Activated CD4-positive, alpha-beta T cell treated with anti-CD3 and anti-CD28 coated beads, Interleukin-2, amount 10 ng/mL, durations not matched to agents 7 days and 5 days (primary cell): Measurements from ENCODE around the gene ZFP92. TPM values are rescaled to one million over a fixed set of nuclear protein-coding genes. Genes with fewer than 3 reads are reported as not detected.

Source experiments
- CTCF ChIA-PET: fragments of 350-600 bp; sonication (Branson Sonifier 250); formaldehyde crosslinking; loops from one replicate; lab custom pipeline; 2021; ENCODE audit warnings: antibody characterized with exemption; lab: Charles Lee
- POLR2A ChIA-PET: fragments of 350-600 bp; sonication (Branson Sonifier 250); formaldehyde crosslinking; loops from one replicate; lab custom pipeline; 2021; ENCODE audit warnings: antibody characterized with exemption; lab: Charles Lee
- DNase-seq: peaks from one replicate; pipeline ENCODE4 v3.0.0-alpha.2; 2020
- H3K27ac Mint-ChIP-seq: one replicate; pipeline ENCODE4 v1.8.0; 2021; ENCODE audit warnings: mild to moderate bottlenecking, moderate library complexity, mixed read lengths
- H3K27me3 Mint-ChIP-seq: one replicate; pipeline ENCODE4 v1.8.0; 2021; ENCODE audit warnings: mixed read lengths
- H3K36me3 Mint-ChIP-seq: one replicate; pipeline ENCODE4 v1.8.0; 2021; ENCODE audit warnings: low read depth, mixed read lengths
- H3K4me1 Mint-ChIP-seq: one replicate; pipeline ENCODE4 v1.8.0; 2021; ENCODE audit warnings: mixed read lengths
- H3K4me3 Mint-ChIP-seq: one replicate; pipeline ENCODE4 v1.8.0; 2021; ENCODE audit warnings: mild to moderate bottlenecking, moderate library complexity, mixed read lengths
- H3K9me3 Mint-ChIP-seq: one replicate; pipeline ENCODE4 v1.8.0; 2021; ENCODE audit warnings: mixed read lengths
- total RNA-seq, 2 experiments: library from RNA; stranded (reverse); gene quantifications; one replicate each; pipeline ENCODE4 v1.2.3, GENCODE V29; 2021

Gene ZFP92
- total RNA-seq, 2 experiments from 2014 or later: 0.52 to 0.60 TPM

- H3K9me3 Mint-ChIP-seq: no peaks in the 10 kb centered on the region
- H3K36me3 Mint-ChIP-seq: peaks cover 5% of the 10 kb centered on the region
- POLR2A ChIA-PET: no interaction called here
- H3K4me1 Mint-ChIP-seq: no peaks in the 10 kb centered on the region
- CTCF ChIA-PET: no interaction called here
- H3K27me3 Mint-ChIP-seq: no peaks in the 10 kb centered on the region
- no peak overlapping the region for H3K4me3 Mint-ChIP-seq
- no peak for DNase-seq
- H3K27ac Mint-ChIP-seq: no peak overlapping the region
Measured at GRCh38 chrX:153459986-153460385, 48.7 kb downstream of the ZFP92 start.

GRCh38 chrX:153460826-153461225 is 49.6 kb downstream of the ZFP92 start:
- Mint-ChIP-seq H3K4me3 (no peak overlapping the region), H3K27me3 (no peaks in the 10 kb centered on the region), H3K4me1 (no peaks in the 10 kb centered on the region), H3K27ac (no peak overlapping the region), H3K9me3 (no peaks in the 10 kb centered on the region), H3K36me3 (peaks cover 5% of the 10 kb centered on the region)
- ChIA-PET POLR2A (no interaction called here), CTCF (interaction anchor here (0.5 to 0.6 kb wide), 2 partner anchors 15 to 23 kb away, joined by 3 read pairs; partner anchors contain the start of gene TREX2)
- DNase-seq: peak; percentile 39

Other genes with a start within 250 kb of the ZFP92 start
- gene MAGEA1, start 232.2 kb upstream of the ZFP92 start, total RNA-seq: not detected
- gene PNMA6F, start 89.7 kb upstream of the ZFP92 start, total RNA-seq: not detected
- 10 to 100 TPM; 17.4 to 20.2 TPM for gene ZNF275, start 77.3 kb upstream of the ZFP92 start, total RNA-seq
- not detected for gene PNMA6E, start 10.1 kb upstream of the ZFP92 start, total RNA-seq
- gene TREX2, start 34.6 kb downstream of the ZFP92 start, total RNA-seq: 1 to 10 TPM; 3.0 to 3.4 TPM
- gene HAUS7, start 59.1 kb downstream of the ZFP92 start, total RNA-seq: 10 to 100 TPM; 37.6 to 45.9 TPM
- gene BGN, start 83.5 kb downstream of the ZFP92 start, total RNA-seq: not detected
- under 1 TPM in 1 of 2 experiments, not detected in 1; 0.05 TPM for gene ATP2B3, start 106.2 kb downstream of the ZFP92 start, total RNA-seq
- gene CCNQ, start 187.7 kb downstream of the ZFP92 start, total RNA-seq: 10 to 100 TPM; 22.5 to 23.8 TPM
- gene DUSP9, start 235.7 kb downstream of the ZFP92 start, total RNA-seq: not detected